Neuron (in vitro differentiated cells): ENCODE data around the gene CR2.
"Not testable (repeated sequence)": the region's sequence is repeated elsewhere in the genome, so short reads cannot be mapped to it uniquely, and the experiment has no call there.

ENCODE experiments used
- H2AFZ ChIP-seq: one replicate; pipeline ENCODE4 v1.6.1; 2013; ENCODE audit warnings: low read depth, mild to moderate bottlenecking, inconsistent platforms, low read length, moderate library complexity
- H3K27me3 ChIP-seq: one replicate; pipeline ENCODE4 v1.6.1; 2013; ENCODE audit warnings: low read length; ENCODE audit not compliant: insufficient read depth
- H3K36me3 ChIP-seq: one replicate; pipeline ENCODE4 v1.6.1; 2013; ENCODE audit warnings: low read length; ENCODE audit not compliant: insufficient read depth
- H3K4me1 ChIP-seq: one replicate; pipeline ENCODE4 v1.6.1; 2013; ENCODE audit warnings: low read length; ENCODE audit not compliant: insufficient read depth
- H3K4me3 ChIP-seq: 2 replicates; pipeline ENCODE4 v1.5.1; 2013; ENCODE audit warnings: mild to moderate bottlenecking, low read length, moderate library complexity
- H3K9me3 ChIP-seq: one replicate; pipeline ENCODE4 v1.6.1; 2013; ENCODE audit warnings: low read length

CR2 gene

GRCh38 chr1:207536263-207536662 lies 82.1 kb downstream of the CR2 start:
- H3K9me3 ChIP-seq, H3K4me3 ChIP-seq, H3K27me3 ChIP-seq, H3K4me1 ChIP-seq, H2AFZ ChIP-seq, H3K36me3 ChIP-seq: not testable (repeated sequence)
